A549 (cell line): ENCODE data around the gene CCNA1. TPM values are rescaled to one million over a fixed set of nuclear protein-coding genes. Genes with fewer than 3 reads are reported as not detected.

Source experiments
- ATAC-seq, 2 experiments: fragments of 200-7000 bp in 1 of 2; fragments of >200 bp in 1 of 2; cut with Nextera tagmentation in 1 of 2; cut with Tn5 transposase in 1 of 2; 3 replicates each; pipeline versions ENCODE4 v1.8.0 to v1.9.1; 2018 to 2020; ENCODE audit warnings: mild to moderate bottlenecking in 1 of 2, moderate library complexity in 1 of 2
- CTCF ChIA-PET: fragments of 300-600 bp; sonication (Branson Sonifier 250); formaldehyde crosslinking; extraction: SDS; loops from one replicate; lab custom pipeline; 2021; ENCODE audit warnings: antibody characterized with exemption, inconsistent platforms; lab: Yijun Ruan, JAX
- POLR2A ChIA-PET: fragments of 350-600 bp; formaldehyde crosslinking; extraction: SDS; loops from one replicate; lab custom pipeline; 2021; ENCODE audit warnings: antibody characterized with exemption, inconsistent platforms; lab: Yijun Ruan, JAX
- DNase-seq, 2 experiments: peaks; one replicate each; pipeline versions ENCODE4 v3.0.0 to v3.0.0-alpha.2; 2011 to 2016; ENCODE audit warnings: low read depth in 1 of 2, low spot score in 1 of 2
- FAIRE-seq: peaks from 2 replicates; lab custom pipeline; 2011; peaks lifted over from hg19 to GRCh38; lab: Jason Lieb, UNC
- H3K27ac ChIP-seq, 2 experiments: fragments of >200 bp; sonication (Bioruptor Twin); formaldehyde crosslinking; 3 replicates each; pipeline ENCODE4 v1.5.1; 2016 to 2017
- H3K4me1 ChIP-seq: fragments of >200 bp; sonication (Bioruptor Twin); formaldehyde crosslinking; 3 replicates; pipeline ENCODE4 v1.6.1; 2016
- H3K4me2 ChIP-seq: fragments of >200 bp; sonication (Bioruptor Twin); formaldehyde crosslinking; 3 replicates; pipeline ENCODE4 v1.6.1; 2016
- H3K4me3 ChIP-seq: fragments of >200 bp; sonication (Bioruptor Twin); formaldehyde crosslinking; 3 replicates; pipeline ENCODE4 v1.5.1; 2016
- H3K9me3 ChIP-seq: fragments of >200 bp; sonication (Bioruptor Twin); formaldehyde crosslinking; 3 replicates; pipeline ENCODE4 v1.6.1; 2016
- CBX8 ChIP-seq: fragments of 200-600 bp; sonication (generic); IDR thresholded peaks from 2 replicates; pipeline ENCODE4 v1.6.1; 2016
- CEBPB ChIP-seq, 2 experiments: fragments of >200 bp in 1 of 2; sonication (Bioruptor Twin) in 1 of 2; formaldehyde crosslinking in 1 of 2; IDR thresholded peaks; 2 replicates each; pipeline ENCODE4 v1.6.1; 2012 to 2016
- CTCF ChIP-seq: fragments of >200 bp; sonication (Bioruptor Twin); formaldehyde crosslinking; IDR thresholded peaks from 3 replicates; pipeline ENCODE4 v1.5.1; 2016
- E2F6 ChIP-seq: IDR thresholded peaks from 2 replicates; pipeline ENCODE4 v1.6.1; 2012; ENCODE audit warnings: low read depth, borderline replicate concordance
- ELK1 ChIP-seq: fragments of 150-350 bp; IDR thresholded peaks from 2 replicates; pipeline ENCODE4 v1.6.1; 2014; ENCODE audit warnings: low read depth, mild to moderate bottlenecking, low read length
- FOSB ChIP-seq: fragments of 250-450 bp; sonication (Bioruptor Pico); IDR thresholded peaks from 2 replicates; pipeline ENCODE4 v1.5.0; 2020; ENCODE audit warnings: mild to moderate bottlenecking, moderate library complexity
- FOSL2 ChIP-seq, 2 experiments: fragments of 450-650 bp in 1 of 2; fragments of >200 bp in 1 of 2; sonication (Bioruptor Twin) in 1 of 2; formaldehyde crosslinking; IDR thresholded peaks; 2 replicates each; pipeline versions ENCODE4 v1.5.0 to v1.6.1; 2016 to 2020; ENCODE audit warnings: mild to moderate bottlenecking in 1 of 2, moderate library complexity in 1 of 2
- FOXS1 ChIP-seq: fragments of 250-450 bp; sonication (Bioruptor Pico); IDR thresholded peaks from 2 replicates; pipeline ENCODE4 v1.5.0; 2020; ENCODE audit warnings: mild to moderate bottlenecking, moderate library complexity
- GATA3 ChIP-seq: IDR thresholded peaks from 2 replicates; pipeline ENCODE4 v1.6.1; 2012; ENCODE audit warnings: borderline replicate concordance
- HES2 ChIP-seq: fragments of >200 bp; sonication (Bioruptor Twin); formaldehyde crosslinking; IDR thresholded peaks from 2 replicates; pipeline ENCODE4 v1.6.1; 2016
- HMGXB4 ChIP-seq: fragments of 250-450 bp; sonication (Bioruptor Pico); IDR thresholded peaks from 2 replicates; pipeline ENCODE4 v1.5.0; 2021; ENCODE audit warnings: mild to moderate bottlenecking, moderate library complexity, borderline replicate concordance
- MAFK ChIP-seq: fragments of 450-650 bp; IDR thresholded peaks from 2 replicates; pipeline ENCODE4 v1.6.1; 2014; ENCODE audit not compliant: partially characterized antibody
- NFE2L2 ChIP-seq: fragments of 150-350 bp; conservative IDR thresholded peaks from 2 replicates; pipeline ENCODE4 v1.6.1; 2014; ENCODE audit warnings: low read length
- PBX3 ChIP-seq: IDR thresholded peaks from 2 replicates; pipeline ENCODE4 v1.6.1; 2012
- RAD21 ChIP-seq, 2 experiments: fragments of >200 bp in 1 of 2; sonication (Bioruptor Twin) in 1 of 2; formaldehyde crosslinking in 1 of 2; IDR thresholded peaks in 1 of 2; conservative IDR thresholded peaks in 1 of 2; 2 replicates in 1 of 2; 3 replicates in 1 of 2; pipeline ENCODE4 v1.6.1; 2012 to 2018; ENCODE audit warnings: inconsistent platforms in 1 of 2
- RCOR1 ChIP-seq: fragments of 150-350 bp; IDR thresholded peaks from 2 replicates; pipeline ENCODE4 v1.6.1; 2014; ENCODE audit warnings: antibody characterized with exemption, low read length, low read depth
- RFX5 ChIP-seq: fragments of 450-650 bp; IDR thresholded peaks from 2 replicates; pipeline ENCODE4 v1.7.1; 2014; ENCODE audit warnings: antibody characterized with exemption, mild to moderate bottlenecking, moderate library complexity
- RNF2 ChIP-seq: fragments of 200-600 bp; sonication (generic); IDR thresholded peaks from 2 replicates; pipeline ENCODE4 v1.6.1; 2016; ENCODE audit warnings: low read depth, mild to moderate bottlenecking, antibody characterized with exemption, moderate library complexity, borderline replicate concordance
- SMC3 ChIP-seq: fragments of >200 bp; sonication (Bioruptor Twin); formaldehyde crosslinking; IDR thresholded peaks from 3 replicates; pipeline ENCODE4 v1.6.1; 2018; ENCODE audit warnings: inconsistent platforms
- TFCP2L1 ChIP-seq: fragments of 250-450 bp; sonication (Bioruptor Pico); IDR thresholded peaks from 2 replicates; pipeline ENCODE4 v1.5.0; 2021; ENCODE audit warnings: mild to moderate bottlenecking
- TP53 ChIP-seq: fragments of 250-450 bp; sonication (Bioruptor Pico); IDR thresholded peaks from 2 replicates; pipeline ENCODE4 v1.5.0; 2021; ENCODE audit warnings: mild to moderate bottlenecking, moderate library complexity
- ZC3H11A ChIP-seq: fragments of 450-650 bp; IDR thresholded peaks from 2 replicates; pipeline ENCODE4 v1.6.1; 2014; ENCODE audit warnings: antibody characterized with exemption, mild to moderate bottlenecking
- ZNF302 ChIP-seq: fragments of 250-450 bp; sonication (Bioruptor Pico); IDR thresholded peaks from 2 replicates; pipeline ENCODE4 v1.9.0; 2021; ENCODE audit warnings: inconsistent platforms, mild to moderate bottlenecking, moderate library complexity
- ZSCAN20 ChIP-seq: fragments of 250-450 bp; sonication (Bioruptor Pico); IDR thresholded peaks from 2 replicates; pipeline ENCODE4 v1.8.0; 2022; ENCODE audit warnings: mild to moderate bottlenecking, moderate library complexity
- WGBS: methylation state at CpG from one replicate; pipeline ENCODE4 v1.1.6; 2017; ENCODE audit errors: missing lambda C conversion rate; 5-methylcytosine and 5-hydroxymethylcytosine counted together
- polyA plus RNA-seq, 4 experiments: library from polyadenylated mRNA; depleted of rRNA in 3 of 4; stranded (reverse); fragments of >200 nt; fragmentation: RNase III in 1 of 4; extraction: RNeasy Plus Mini Kit Qiagen cat#74134 plus additional on column Dnase treatment in 1 of 4; gene quantifications; 2 replicates in 3 of 4; 3 replicates in 1 of 4; pipeline ENCODE4 v1.2.3, GENCODE V29; 2011 to 2017

Gene CCNA1
- polyA plus RNA-seq, 2 of the 4 experiments (the other 2 are of a cell fraction): 0.21 TPM; not detected in 1

GRCh38 chr13:36453516-36453915 is 21.2 kb downstream of the CCNA1 start:
- Histone ChIP-seq H3K27ac (no peak overlapping the region), H3K4me2 (no peak overlapping the region), H3K4me1 (no peaks in the 10 kb centered on the region), H3K4me3 (no peak overlapping the region), H3K9me3 (no peaks in the 10 kb centered on the region)
- ChIA-PET POLR2A (no interaction called here), CTCF (interaction anchor here (0.9 to 1.9 kb wide), 2 partner anchors 269 to 282 kb away, joined by 3 to 7 read pairs; no protein-coding TSS in a partner anchor)
- 30% methylated on average over 5 of the region's 5 CpGs for WGBS
- ATAC-seq (peak; percentile 34 to 50; a peak in 1 of 6 replicates), DNase-seq (no peak), FAIRE-seq (no peak)
- TF ChIP-seq RAD21 (conservative IDR thresholded peaks at IDR 0.05 in 1 of 2, IDR thresholded peaks at IDR 0.05 in 1 of 2) (peak in 1 of 2 experiments; percentile 22; a peak in 1 of 5 replicates), NFE2L2 (no peak)

GRCh38 chr13:36454121-36454520 is 21.8 kb downstream of the CCNA1 start:
- DNase-seq: no peak
- Histone ChIP-seq H3K4me3 (no peak overlapping the region), H3K9me3 (no peaks in the 10 kb centered on the region), H3K4me1 (no peaks in the 10 kb centered on the region), H3K27ac (no peak overlapping the region), H3K4me2 (no peak overlapping the region)
- ChIA-PET POLR2A (no interaction called here), CTCF (interaction anchor here (0.9 to 1.9 kb wide), 2 partner anchors 268 to 281 kb away, joined by 3 to 7 read pairs; no protein-coding TSS in a partner anchor)
- no peak for ATAC-seq
- TF ChIP-seq ZNF302 (CRISPR knock-in tag): no peak
- TF ChIP-seq MAFK: no peak
- TF ChIP-seq HMGXB4 (CRISPR knock-in tag): no peak
- TF ChIP-seq CBX8: no peak
- no peak for TF ChIP-seq CEBPB (IDR thresholded peaks at IDR 0.05)
- no peak for TF ChIP-seq FOSB (CRISPR knock-in tag)
- TF ChIP-seq FOXS1: no peak
- no peak for TF ChIP-seq SMC3
- no peak for TF ChIP-seq TP53 (CRISPR knock-in tag)
- no peak for TF ChIP-seq RFX5
- TF ChIP-seq RCOR1: no peak
- no peak for FAIRE-seq
- WGBS: 0% methylated on average over 1 of the region's 1 CpG

GRCh38 chr13:36454987-36455386 is 22.7 kb downstream of the CCNA1 start:
- TF ChIP-seq FOSL2 (IDR thresholded peaks at IDR 0.05) (no peak), FOSL2 (CRISPR knock-in tag; IDR thresholded peaks at IDR 0.05) (no peak), RAD21 (conservative IDR thresholded peaks at IDR 0.05 in 1 of 2, IDR thresholded peaks at IDR 0.05 in 1 of 2) (no peak), HES2 (no peak), ZC3H11A (no peak), RNF2 (no peak)
- POLR2A ChIA-PET: no interaction called here
- no peak for FAIRE-seq
- Histone ChIP-seq H3K4me3 (no peak overlapping the region), H3K4me1 (no peaks in the 10 kb centered on the region), H3K27ac (no peak overlapping the region), H3K9me3 (no peaks in the 10 kb centered on the region), H3K4me2 (no peak overlapping the region)
- ATAC-seq: no peak
- CTCF ChIA-PET: interaction anchor here (1.9 kb wide), 1 partner anchor 280 kb away, joined by 7 read pairs; no protein-coding TSS in a partner anchor
- DNase-seq: no peak
- 17% methylated on average over 3 of the region's 3 CpGs for WGBS

- ChIA-PET POLR2A (no interaction called here), CTCF (interaction anchor here (0.8 kb wide), 1 partner anchor 524 kb away, joined by 3 read pairs; no protein-coding TSS in a partner anchor)
- 0% methylated on average over 2 of the region's 2 CpGs for WGBS
- FAIRE-seq: no peak
- Histone ChIP-seq H3K4me2 (no peak overlapping the region), H3K9me3 (no peaks in the 10 kb centered on the region), H3K4me1 (no peaks in the 10 kb centered on the region), H3K27ac (no peak overlapping the region), H3K4me3 (no peak overlapping the region)
- no peak for ATAC-seq
- no peak for DNase-seq
- TF ChIP-seq E2F6 (no peak), RNF2 (no peak), ELK1 (no peak), ZSCAN20 (no peak), CTCF (no peak), GATA3 (no peak), PBX3 (no peak), TFCP2L1 (CRISPR knock-in tag) (no peak)
These were observed 24.3 kb downstream of the CCNA1 start for GRCh38 chr13:36456577-36456976.
